HepG2 (cell line): ENCODE results near the gene SMARCB1. TPM values are rescaled to one million over a fixed set of nuclear protein-coding genes. Genes with fewer than 3 reads are reported as not detected.

Experiments
- ATAC-seq: fragments of 200-7000 bp; cut with Tn5 transposase; 3 replicates; pipeline ENCODE4 v1.9.1; 2020; ENCODE audit warnings: mild to moderate bottlenecking, moderate library complexity
- BruUV-seq: library from RNA; stranded (reverse); fragments of 400-500 nt; replicated peaks from 2 replicates; lab custom pipeline; 2021; lab: Mats Ljungman, UMichigan
- CTCF ChIA-PET: fragments of 300-600 bp; formaldehyde crosslinking; extraction: SDS; loops from one replicate; lab custom pipeline; 2021; ENCODE audit warnings: low total read pairs, inconsistent platforms, low intra/inter-chr PET ratio; lab: Yijun Ruan, JAX
- POLR2A ChIA-PET: fragments of 350-600 bp; sonication (Branson Sonifier 250); formaldehyde crosslinking; loops from one replicate; lab custom pipeline; 2020; ENCODE audit warnings: antibody characterized with exemption, inconsistent platforms; lab: Yijun Ruan, JAX
- DNase-seq: peaks from one replicate; pipeline ENCODE4 v3.0.0-alpha.2; 2015; ENCODE audit warnings: low spot score
- FAIRE-seq: peaks from 3 replicates; lab custom pipeline; 2011; peaks lifted over from hg19 to GRCh38; lab: Jason Lieb, UNC
- H2AFZ ChIP-seq: one replicate; pipeline ENCODE4 v1.6.1; 2011; ENCODE audit warnings: low read length, inconsistent platforms
- H3K27ac ChIP-seq: fragments of 300-600 bp; 3 replicates; pipeline ENCODE4 v1.8.0; 2011; ENCODE audit warnings: mixed run types, mild to moderate bottlenecking, mixed read lengths, low read length, inconsistent platforms; ENCODE audit not compliant: insufficient read depth; ENCODE audit errors: extremely low read length
- H3K27me3 ChIP-seq, 2 experiments: fragments of 200-600 bp in 1 of 2; 2 replicates in 1 of 2; 3 replicates in 1 of 2; pipeline versions ENCODE4 v1.6.0 to v1.8.0; 2011; ENCODE audit warnings: low read length in 2 of 2, mild to moderate bottlenecking in 2 of 2, moderate library complexity in 2 of 2, inconsistent platforms in 1 of 2; ENCODE audit not compliant: insufficient read depth in 2 of 2, control insufficient read depth in 1 of 2
- H3K36me3 ChIP-seq, 2 experiments: fragments of 200-600 bp in 1 of 2; replicated peaks in 1 of 2; 2 replicates in 1 of 2; 3 replicates in 1 of 2; pipeline versions ENCODE4 v1.5.1 to v1.8.0; 2011; ENCODE audit warnings: low read length in 2 of 2, inconsistent platforms in 1 of 2; ENCODE audit not compliant: insufficient read depth in 2 of 2, control insufficient read depth in 1 of 2
- H3K4me1 ChIP-seq: 2 replicates; pipeline ENCODE4 v1.5.1; 2012; ENCODE audit warnings: low read length, inconsistent platforms; ENCODE audit not compliant: insufficient read depth
- H3K4me2 ChIP-seq: 2 replicates; pipeline ENCODE4 v1.6.0; 2011; ENCODE audit warnings: low read depth, low read length, inconsistent platforms
- H3K4me3 ChIP-seq, 3 experiments: fragments of 200-600 bp in 1 of 3; sonication (generic), shearing (Covaris generic) in 1 of 3; replicated peaks in 1 of 3; 2 replicates each; pipeline ENCODE4 v1.5.1; 2011 to 2016; ENCODE audit warnings: low read length in 3 of 3, inconsistent platforms in 2 of 3, low read depth in 2 of 3, mild to moderate bottlenecking in 2 of 3, control low read depth in 1 of 3, mixed read lengths in 1 of 3; ENCODE audit not compliant: insufficient read depth in 1 of 3
- H3K79me2 ChIP-seq: one replicate; pipeline ENCODE4 v1.6.1; 2011; ENCODE audit warnings: low read length, inconsistent platforms; ENCODE audit not compliant: insufficient read depth
- H3K9ac ChIP-seq: 2 replicates; pipeline ENCODE4 v1.6.0; 2011; ENCODE audit warnings: mild to moderate bottlenecking, low read depth, low read length, inconsistent platforms; ENCODE audit not compliant: insufficient read depth
- H3K9me3 ChIP-seq: 2 replicates; pipeline ENCODE4 v1.5.1; 2012; ENCODE audit warnings: mild to moderate bottlenecking, low read length
- H4K20me1 ChIP-seq: 2 replicates; pipeline ENCODE4 v1.6.0; 2011; ENCODE audit warnings: inconsistent platforms, mild to moderate bottlenecking, low read length, moderate library complexity; ENCODE audit not compliant: insufficient read depth
- AGO1 ChIP-seq: fragments of 200-400 bp; formaldehyde crosslinking; IDR thresholded peaks from 2 replicates; pipeline ENCODE4 v1.6.1; 2017; ENCODE audit warnings: mild to moderate bottlenecking, low read depth, low read length, moderate library complexity; ENCODE audit not compliant: poor library complexity, severe bottlenecking
- AGO2 ChIP-seq: fragments of 200-400 bp; formaldehyde crosslinking; optimal IDR thresholded peaks from 2 replicates; pipeline ENCODE3; 2017; ENCODE audit warnings: mild to moderate bottlenecking, low read depth, low read length, moderate library complexity
- ATF2 ChIP-seq: sonication (generic); formaldehyde crosslinking; IDR thresholded peaks from 2 replicates; pipeline ENCODE4 v1.4.0; 2020; ENCODE audit warnings: missing genetic modification reagents
- DMTF1 ChIP-seq: sonication (generic); formaldehyde crosslinking; IDR thresholded peaks from 2 replicates; pipeline ENCODE4 v1.4.0; 2020; ENCODE audit warnings: mild to moderate bottlenecking, missing genetic modification reagents
- GFI1 ChIP-seq: sonication (generic); formaldehyde crosslinking; IDR thresholded peaks from 2 replicates; pipeline ENCODE4 v1.5.0; 2020; ENCODE audit warnings: missing genetic modification reagents, mild to moderate bottlenecking, borderline replicate concordance
- MAF1 ChIP-seq: sonication (generic); formaldehyde crosslinking; IDR thresholded peaks from 2 replicates; pipeline ENCODE4 v1.5.0; 2020; ENCODE audit warnings: missing genetic modification reagents, borderline replicate concordance
- NR3C1 ChIP-seq: sonication (generic); formaldehyde crosslinking; IDR thresholded peaks from 2 replicates; pipeline ENCODE4 v1.4.0; 2020; ENCODE audit warnings: missing genetic modification reagents
- SCMH1 ChIP-seq: sonication (generic); formaldehyde crosslinking; IDR thresholded peaks from 2 replicates; pipeline ENCODE4 v1.9.0; 2021; ENCODE audit warnings: missing genetic modification reagents, mild to moderate bottlenecking, borderline replicate concordance
- TEAD2 ChIP-seq: sonication (generic); formaldehyde crosslinking; IDR thresholded peaks from 2 replicates; pipeline ENCODE4 v1.9.0; 2021; ENCODE audit warnings: missing genetic modification reagents
- ZNF572 ChIP-seq: sonication (generic); formaldehyde crosslinking; IDR thresholded peaks from 2 replicates; pipeline ENCODE4 v1.5.1; 2020; ENCODE audit warnings: mild to moderate bottlenecking, missing genetic modification reagents
- ZNF7 ChIP-seq: IDR thresholded peaks from 2 replicates; pipeline ENCODE4 v1.6.1; 2016; ENCODE audit warnings: missing biosample characterization, missing genetic modification reagents
- ZNF740 ChIP-seq: sonication (generic); formaldehyde crosslinking; IDR thresholded peaks from 2 replicates; pipeline ENCODE4 v1.4.0; 2020; ENCODE audit warnings: missing genetic modification reagents
- ZNF766 ChIP-seq: sonication (generic); formaldehyde crosslinking; IDR thresholded peaks from 2 replicates; pipeline ENCODE4 v1.5.0; 2020; ENCODE audit warnings: missing genetic modification reagents, borderline replicate concordance
- ZSCAN20 ChIP-seq: sonication (generic); formaldehyde crosslinking; IDR thresholded peaks from 2 replicates; pipeline ENCODE4 v1.4.0; 2020; ENCODE audit warnings: missing genetic modification reagents, mild to moderate bottlenecking, borderline replicate concordance
- WGBS: methylation state at CpG from one replicate; pipeline ENCODE4 v1.1.6; 2017; ENCODE audit warnings: low lambda C conversion rate; 5-methylcytosine and 5-hydroxymethylcytosine counted together
- in situ Hi-C: cut with HindIII; loops from 2 replicates; pipeline ENCODE4 v1.10.0; 2017; ENCODE audit warnings: low pct_unique_long_range_greater_than_20kb; ENCODE audit not compliant: extremely low pct_ligation_motif_present
- intact Hi-C: fragments of 100-400 bp; cut with micrococcal nuclease; formaldehyde crosslinking; loops from one replicate; pipeline ENCODE4 v1.10.0; 2022; ENCODE audit not compliant: unreplicated experiment
- polyA plus RNA-seq, 8 experiments: library from polyadenylated mRNA; depleted of rRNA in 3 of 8; stranded (reverse) in 7 of 8; unstranded in 1 of 8; fragments of >200 nt; fragmentation: Illumina TruSeq in 4 of 8; extraction: Trizol in 4 of 8; gene quantifications; 2 replicates each; pipeline versions ENCODE4 v1.2.1 to v1.2.3, GENCODE V29; 2011 to 2016; ENCODE audit warnings: low read depth in 4 of 8, missing spikeins in 1 of 8, mixed read lengths in 1 of 8; ENCODE audit not compliant: insufficient read depth in 1 of 8
- total RNA-seq, 5 experiments: library from RNA; depleted of rRNA; stranded (reverse); fragments of >200 nt; fragmentation: Illumina TruSeq; extraction: Trizol; gene quantifications; 2 replicates each; pipeline ENCODE4 v1.2.3, GENCODE V29; 2016; ENCODE audit warnings: low read depth in 1 of 5

SMARCB1 gene
- total and polyA plus RNA-seq, 2 of the 13 experiments (the other 11 are each of a cell fraction or from before 2014, with no cell fraction given): 74.0 to 166 TPM

GRCh38 chr22:23831781-23832180, 45.0 kb downstream of the SMARCB1 start:
- no peak overlapping the region for H3K4me2 ChIP-seq
- H2AFZ ChIP-seq: no peak overlapping the region
- BruUV-seq: no TSS peak
- in situ Hi-C loops (loop anchor here (25.0 kb wide), 1 partner anchor 219 kb away; no protein-coding TSS in a partner anchor), intact Hi-C loops (no loop called here)
- H3K36me3 ChIP-seq: peaks cover 47 to 81% of the 10 kb centered on the region in 2 experiments; a peak in 4 of 5 replicates
- CTCF ChIA-PET: no interaction called here
- DNase-seq (no peak), FAIRE-seq (no peak), ATAC-seq (no peak)
- 90% methylated on average over 2 of the region's 10 CpGs for WGBS
- H4K20me1 ChIP-seq: no peaks in the 10 kb centered on the region
- H3K27ac ChIP-seq: no peak overlapping the region
- POLR2A ChIA-PET: no interaction called here
- H3K27me3 ChIP-seq: no peaks in the 10 kb centered on the region
- TF ChIP-seq MAF1: no peak
- peak; percentile 45 for TF ChIP-seq AGO2
- no peak overlapping the region for H3K4me3 ChIP-seq
- no peaks in the 10 kb centered on the region for H3K9me3 ChIP-seq
- no peak overlapping the region for H3K9ac ChIP-seq
- H3K79me2 ChIP-seq: no peaks in the 10 kb centered on the region
- H3K4me1 ChIP-seq: peaks cover 3% of the 10 kb centered on the region; the same call in 1 of the 2 replicates

- BruUV-seq: no TSS peak
- ATAC-seq (no peak), FAIRE-seq (no peak), DNase-seq (no peak)
- Histone ChIP-seq H3K9me3 (no peaks in the 10 kb centered on the region), H3K36me3 (peaks cover 41 to 75% of the 10 kb centered on the region in 2 experiments; a peak in 4 of 5 replicates), H2AFZ (no peak overlapping the region), H3K79me2 (no peaks in the 10 kb centered on the region), H3K9ac (no peak overlapping the region), H3K27me3 (no peaks in the 10 kb centered on the region), H3K4me2 (no peak overlapping the region), H3K4me1 (no peaks in the 10 kb centered on the region), H4K20me1 (no peaks in the 10 kb centered on the region), H3K27ac (no peak overlapping the region), H3K4me3 (no peak overlapping the region)
- 85% methylated on average over 9 of the region's 11 CpGs for WGBS
- CTCF ChIA-PET: no interaction called here
- in situ Hi-C loops: loop anchor here (25.0 kb wide), 1 partner anchor 220 kb away; no protein-coding TSS in a partner anchor
- POLR2A ChIA-PET: no interaction called here
- intact Hi-C loops: no loop called here
- TF ChIP-seq GFI1 (CRISPR knock-in tag) (no peak), NR3C1 (CRISPR knock-in tag) (no peak), ZNF740 (no peak), ZNF766 (CRISPR knock-in tag) (no peak), AGO1 (no peak), SCMH1 (CRISPR knock-in tag) (no peak), TEAD2 (CRISPR knock-in tag) (no peak), ATF2 (CRISPR knock-in tag) (no peak), ZNF572 (no peak), ZNF7 (CRISPR knock-in tag) (no peak), ZSCAN20 (CRISPR knock-in tag) (no peak), DMTF1 (no peak)
Observed at GRCh38 chr22:23832226-23833016, 45.7 kb downstream of the SMARCB1 start.
